Testis (tissue), 3 donors: ENCODE data around the gene SRGAP2B. TPM values are rescaled to one million over a fixed set of nuclear protein-coding genes. Genes with fewer than 3 reads are reported as not detected.
"Not testable (repeated sequence)": the region's sequence is repeated elsewhere in the genome, so short reads cannot be mapped to it uniquely, and the experiment has no call there.

Experiments
- DNase-seq: peaks from one replicate; pipeline ENCODE4 v3.0.0-alpha.2; 2019
- H3K27ac ChIP-seq, 2 donors: fragments of 200-600 bp; sonication (generic); one replicate each; pipeline ENCODE4 v1.5.1; 2019
- H3K27me3 ChIP-seq: fragments of 200-600 bp; sonication (generic); one replicate; pipeline ENCODE4 v1.5.1; 2019
- H3K36me3 ChIP-seq: fragments of 200-600 bp; sonication (generic); one replicate; pipeline ENCODE4 v1.5.1; 2017; ENCODE audit warnings: low read depth; ENCODE audit errors: missing control alignments
- H3K4me1 ChIP-seq: fragments of 200-600 bp; sonication (generic); one replicate; pipeline ENCODE4 v1.5.1; 2019
- H3K4me3 ChIP-seq, 2 donors: fragments of 200-600 bp; sonication (generic); one replicate each; pipeline ENCODE4 v1.5.1; 2017 to 2019
- H3K9me3 ChIP-seq: fragments of 200-600 bp; sonication (generic); one replicate; pipeline ENCODE4 v1.5.1; 2017
- WGBS, 2 donors: methylation state at CpG; one replicate each; pipeline ENCODE4 v1.1.5; 2018; 5-methylcytosine and 5-hydroxymethylcytosine counted together
- intact Hi-C: fragments of 100-400 bp; cut with DNase I; formaldehyde crosslinking; loops from one replicate; pipeline ENCODE4 v1.15.1; 2023; ENCODE audit warnings: low total_unique reads
- polyA plus RNA-seq: library from polyadenylated mRNA; stranded (reverse); fragments of 350-450 nt; fragmentation: Illumina TruSeq; extraction: RNeasy Lipid Tissue Mini Kit (QIAGEN cat#74804); gene quantifications from one replicate; pipeline ENCODE4 v1.2.3, GENCODE V29; 2014; ENCODE audit warnings: low read depth, low replicate concordance; ENCODE audit not compliant: insufficient read depth
- total RNA-seq, 2 donors: library from RNA; depleted of rRNA; stranded (reverse); fragments of >200 nt; gene quantifications; one replicate each; pipeline ENCODE4 v1.2.3, GENCODE V29; 2016

Gene SRGAP2B
- total and polyA plus RNA-seq, 3 donors from 2014 or later, result 9.8 to 12.9 (median 11.7) TPM

DNA sequence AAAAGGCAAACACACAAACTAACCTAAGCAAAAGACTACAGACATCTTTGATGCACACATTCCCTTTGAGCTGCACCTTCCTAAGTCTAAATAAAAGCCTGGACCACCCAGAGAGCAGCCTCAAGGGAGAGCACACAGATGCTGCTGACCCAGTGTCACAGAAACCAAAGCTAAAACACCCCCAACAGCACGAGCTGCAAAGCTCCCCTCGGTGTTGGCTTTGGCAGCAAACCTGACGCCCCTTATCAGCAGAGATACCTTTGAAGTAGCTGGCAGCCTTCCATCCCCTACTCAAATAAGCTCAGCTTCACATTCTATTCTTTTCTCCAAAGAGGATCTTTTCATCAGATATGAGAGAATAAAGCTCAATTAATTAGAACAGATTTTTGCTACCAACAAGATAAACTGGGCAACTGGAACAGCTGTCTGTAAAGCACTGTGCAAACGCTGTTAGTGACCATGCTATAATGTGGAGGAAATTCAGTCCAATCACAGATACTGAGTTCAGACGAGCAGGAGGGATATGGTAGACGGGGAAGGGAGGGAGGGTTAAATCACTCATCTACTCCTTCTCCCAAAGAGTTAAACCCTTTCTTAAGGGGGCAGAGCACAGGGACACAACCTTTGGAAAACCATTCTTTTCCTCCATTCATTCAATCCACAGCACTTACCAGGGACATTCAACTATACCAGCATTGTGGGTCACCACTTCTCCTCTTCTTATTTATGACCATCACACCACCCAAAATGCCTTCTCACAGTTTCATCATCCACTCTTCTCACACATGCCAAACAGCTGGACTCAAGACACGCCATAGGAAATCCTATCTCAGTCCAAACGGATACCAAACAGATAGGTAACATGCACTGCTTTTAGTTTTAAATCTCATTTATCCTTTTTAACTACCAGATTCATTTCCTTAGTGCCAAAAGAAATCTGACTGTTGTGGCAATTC is 148.3 kb downstream of the SRGAP2B start:
- H3K27me3 ChIP-seq, H3K4me3 ChIP-seq, H3K36me3 ChIP-seq, H3K27ac ChIP-seq, DNase-seq, intact Hi-C loops, H3K4me1 ChIP-seq, H3K9me3 ChIP-seq: not testable (repeated sequence)
- WGBS, 2 donors, result no CpG with 5 or more reads among the region's 8 CpGs

DNA sequence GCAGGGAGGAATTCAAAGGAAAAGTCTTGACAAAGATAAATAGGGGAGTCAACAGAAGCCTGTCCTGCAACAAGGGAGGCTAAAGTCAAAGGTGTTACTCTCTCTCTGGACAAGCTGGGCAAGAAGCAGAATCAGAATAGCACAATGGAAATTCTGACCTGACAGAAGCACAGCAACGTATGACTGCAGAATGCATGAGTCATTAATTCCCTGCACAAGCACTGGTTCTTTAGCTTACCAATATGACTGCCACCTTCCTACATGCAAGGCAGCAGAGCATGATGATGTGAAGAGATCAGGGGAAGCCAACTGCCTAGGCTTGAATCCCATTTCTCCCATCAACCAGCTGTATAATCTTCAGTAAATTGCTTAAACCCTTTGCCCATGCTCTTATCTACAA is 153.4 kb downstream of the SRGAP2B start:
- H3K4me1 ChIP-seq, intact Hi-C loops, H3K36me3 ChIP-seq, H3K27ac ChIP-seq, H3K4me3 ChIP-seq, H3K9me3 ChIP-seq, H3K27me3 ChIP-seq, DNase-seq: not testable (repeated sequence)
- WGBS, 2 donors, result no CpG with 5 or more reads among the region's 1 CpG

DNA sequence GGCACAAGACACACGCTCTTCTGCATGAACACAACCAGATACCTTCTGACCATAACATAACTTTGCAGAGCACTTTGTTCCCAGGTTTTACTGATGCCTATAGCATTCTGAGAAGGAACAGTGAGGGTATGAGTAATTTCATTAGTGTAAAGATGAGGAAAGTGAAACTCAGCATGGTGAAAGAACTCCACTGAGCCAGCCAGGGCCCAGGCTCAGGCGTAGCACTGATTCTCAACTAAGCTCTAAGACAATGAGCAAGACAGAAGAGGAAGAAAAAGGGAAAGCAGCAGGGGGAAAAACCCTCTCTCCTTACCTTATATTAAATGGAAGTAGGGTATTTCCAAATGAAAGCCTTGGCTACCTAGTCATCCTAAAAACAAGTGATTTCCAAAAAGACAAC is 155.1 kb downstream of the SRGAP2B start:
- DNase-seq, H3K27ac ChIP-seq, H3K27me3 ChIP-seq, H3K4me3 ChIP-seq, H3K4me1 ChIP-seq, H3K9me3 ChIP-seq, intact Hi-C loops, H3K36me3 ChIP-seq: not testable (repeated sequence)
- WGBS, 2 donors, result no CpG with 5 or more reads among the region's 2 CpGs

DNA sequence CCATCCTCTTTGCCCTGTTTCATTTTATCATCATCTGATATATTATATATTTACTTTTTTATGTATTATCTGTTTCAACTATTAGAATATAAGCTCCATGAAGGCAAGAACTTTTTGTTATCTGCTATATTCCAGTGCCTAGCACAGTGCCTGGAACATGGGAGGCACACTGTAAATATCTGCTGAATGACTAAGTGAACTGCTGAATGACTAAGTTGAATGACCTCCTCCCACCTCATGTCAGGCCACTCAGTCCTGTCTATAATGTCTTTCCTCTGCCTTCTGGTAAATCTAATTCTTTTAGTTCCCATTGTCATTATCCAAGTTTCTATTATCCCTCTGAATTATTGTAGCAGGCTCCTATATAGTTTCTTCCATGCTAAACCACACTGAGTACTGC is 156.5 kb downstream of the SRGAP2B start:
- H3K27ac ChIP-seq, intact Hi-C loops: not testable (repeated sequence)

GRCh38 chr1:144936186-144936732 is 158.9 kb downstream of the SRGAP2B start:
- H3K36me3 ChIP-seq, H3K4me1 ChIP-seq, intact Hi-C loops, H3K9me3 ChIP-seq, H3K27me3 ChIP-seq, DNase-seq, H3K27ac ChIP-seq, H3K4me3 ChIP-seq: not testable (repeated sequence)
- WGBS, 2 donors, result 100% methylated on average over 1 of the region's 4 CpGs

More for the DNA sequence above, 156.5 kb downstream of the SRGAP2B start:
- H3K27me3 ChIP-seq, H3K4me1 ChIP-seq, H3K4me3 ChIP-seq, DNase-seq, H3K36me3 ChIP-seq, H3K9me3 ChIP-seq: not testable (repeated sequence)

DNA sequence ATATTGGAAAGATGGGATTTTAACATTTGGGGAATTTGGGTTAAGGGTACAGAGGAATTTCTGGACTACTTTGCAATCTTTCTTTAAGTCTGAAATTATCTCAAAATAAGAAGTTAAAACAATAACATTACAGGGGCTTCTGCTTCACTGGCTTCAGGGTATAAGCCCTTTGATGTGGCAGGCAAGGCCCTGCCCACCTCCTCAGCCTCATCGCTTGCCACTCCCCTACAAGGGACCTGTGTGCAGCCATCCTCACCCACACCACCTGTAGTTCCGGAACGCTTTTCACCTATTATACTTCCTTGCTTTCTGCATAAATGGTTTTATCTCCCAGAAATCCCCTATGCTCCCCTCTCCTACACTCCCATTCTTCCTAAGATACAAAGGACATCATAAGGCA is 159.8 kb downstream of the SRGAP2B start:
- H3K9me3 ChIP-seq, DNase-seq, H3K36me3 ChIP-seq, H3K4me3 ChIP-seq, H3K4me1 ChIP-seq, H3K27me3 ChIP-seq, H3K27ac ChIP-seq, intact Hi-C loops: not testable (repeated sequence)
- WGBS, 2 donors, result no CpG with 5 or more reads among the region's 3 CpGs

DNA sequence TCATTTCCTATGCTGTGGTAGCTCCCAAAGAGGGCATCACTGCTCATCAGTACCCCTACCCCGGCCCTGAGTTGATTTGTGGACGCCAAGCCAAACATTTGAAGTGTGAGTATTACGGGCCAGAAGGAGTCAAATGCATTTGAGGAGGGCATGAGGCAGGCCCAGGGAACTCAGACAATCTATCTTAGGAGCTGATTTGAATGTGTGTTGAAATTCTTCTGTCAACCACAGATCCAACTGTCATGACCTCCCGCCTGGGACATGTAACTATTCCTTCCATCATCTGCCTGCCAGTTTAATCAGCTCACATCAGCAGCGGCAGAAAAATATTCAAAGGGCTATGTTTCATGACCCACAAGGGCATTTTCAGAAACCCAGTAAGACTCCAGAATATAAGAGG is 162.1 kb downstream of the SRGAP2B start:
- H3K27ac ChIP-seq, H3K9me3 ChIP-seq, H3K4me3 ChIP-seq, H3K4me1 ChIP-seq, intact Hi-C loops, H3K36me3 ChIP-seq, H3K27me3 ChIP-seq, DNase-seq: not testable (repeated sequence)
- WGBS, 2 donors, result 96% methylated on average over 3 of the region's 5 CpGs; no CpG with 5 or more reads in 1 of the 2 donors

GRCh38 chr1:144932153-144932552 is 163.0 kb downstream of the SRGAP2B start:
- H3K27me3 ChIP-seq, H3K4me3 ChIP-seq, H3K36me3 ChIP-seq, H3K27ac ChIP-seq, H3K9me3 ChIP-seq, intact Hi-C loops, H3K4me1 ChIP-seq: not testable (repeated sequence)
- DNase-seq, result peak; percentile 10
- WGBS, 2 donors, result 72% methylated on average over 4 of the region's 5 CpGs; no CpG with 5 or more reads in 1 of the 2 donors

DNA sequence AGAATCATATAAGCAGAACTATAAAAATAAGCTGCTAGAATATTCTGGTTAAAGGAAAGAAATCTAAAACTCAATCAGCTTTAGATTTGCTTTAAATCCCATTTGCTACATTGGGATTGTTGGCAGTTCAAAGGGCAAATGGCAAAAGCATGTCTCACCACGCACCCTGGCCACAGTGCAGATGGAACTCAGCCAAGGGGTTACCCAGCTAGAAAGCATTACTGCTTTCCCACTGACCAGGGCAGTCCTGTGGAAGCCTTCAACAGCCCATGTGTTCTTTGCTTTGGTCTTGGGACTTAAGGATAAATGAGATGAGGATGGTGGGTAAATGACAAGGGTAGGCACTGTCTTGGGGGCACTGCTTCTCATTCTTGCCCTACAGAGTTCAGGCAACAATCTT is 163.6 kb downstream of the SRGAP2B start:
- WGBS, 2 donors, result 50 to 83% methylated on average over 1 of the region's 1 CpG
- H3K36me3 ChIP-seq, H3K4me3 ChIP-seq, H3K27me3 ChIP-seq, DNase-seq, H3K9me3 ChIP-seq, H3K4me1 ChIP-seq, intact Hi-C loops, H3K27ac ChIP-seq: not testable (repeated sequence)

DNA sequence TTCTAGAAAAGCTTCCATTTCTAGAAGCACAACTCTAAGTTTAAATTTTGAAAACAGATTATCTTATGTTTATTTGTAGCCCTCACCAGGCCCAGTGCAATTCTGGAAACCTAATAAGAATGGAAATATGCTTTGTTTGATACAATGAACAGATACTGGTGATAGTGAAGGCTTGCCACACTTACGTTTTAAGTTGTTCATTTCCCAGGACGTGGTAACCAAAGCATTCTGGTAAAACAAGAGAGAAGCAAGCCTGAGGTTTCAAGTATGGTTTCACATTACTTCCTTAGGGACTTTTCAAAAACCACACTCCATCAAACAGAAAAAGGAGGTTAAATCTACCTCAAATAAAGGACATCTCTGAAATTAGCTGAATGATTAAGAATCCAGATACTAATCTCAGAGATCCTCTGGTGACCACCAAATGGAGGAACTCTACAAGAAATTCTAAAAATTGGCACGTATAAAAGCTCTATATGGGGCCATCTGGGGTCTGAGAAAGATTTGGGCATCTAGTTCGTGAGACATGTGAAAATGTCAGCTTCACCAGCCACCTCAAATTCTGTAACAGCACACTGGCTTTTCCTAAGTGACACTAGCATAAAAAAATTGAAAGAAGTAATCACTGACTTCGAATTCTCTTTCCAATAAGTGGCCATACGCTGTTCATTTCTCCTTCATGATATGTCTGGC is 164.9 kb downstream of the SRGAP2B start:
- H3K27me3 ChIP-seq, H3K36me3 ChIP-seq, H3K4me1 ChIP-seq, H3K4me3 ChIP-seq, H3K27ac ChIP-seq, intact Hi-C loops, DNase-seq, H3K9me3 ChIP-seq: not testable (repeated sequence)
- WGBS, 2 donors, result 90 to 100% methylated on average over 2 to 4 of the region's 6 CpGs

- H3K9me3 ChIP-seq, H3K27ac ChIP-seq, H3K36me3 ChIP-seq, intact Hi-C loops, H3K27me3 ChIP-seq, DNase-seq, H3K4me3 ChIP-seq, H3K4me1 ChIP-seq: not testable (repeated sequence)
- WGBS, 2 donors, result 86 to 90% methylated on average over 1 of the region's 1 CpG
Measured at GRCh38 chr1:144927292-144927691, 167.8 kb downstream of the SRGAP2B start.

- intact Hi-C loops, H3K9me3 ChIP-seq, H3K27ac ChIP-seq, H3K4me3 ChIP-seq, H3K27me3 ChIP-seq, H3K4me1 ChIP-seq, H3K36me3 ChIP-seq, DNase-seq: not testable (repeated sequence)
- no CpG with 5 or more reads among the region's 5 CpGs for WGBS, 2 donors
Measured at GRCh38 chr1:144923640-144924039, 171.5 kb downstream of the SRGAP2B start.
